Thymus (tissue), 11 donors: ENCODE data around the gene RPL13A. TPM values are rescaled to one million over a fixed set of nuclear protein-coding genes. Genes with fewer than 3 reads are reported as not detected.
A peak's percentile ranks its signal among the peaks of the same experiment; 100 is the strongest.

Experiments
- DNase-seq, 9 donors: peaks; one replicate each; pipeline ENCODE4 v3.0.0-alpha.2; 2013; ENCODE audit warnings: low spot score in 9 of 9, low read depth in 6 of 9, missing footprints in 1 of 9
- H3K27ac ChIP-seq, 2 donors: one replicate each; pipeline ENCODE4 v1.5.1; 2013; ENCODE audit warnings: control low read depth in 1 of 2, low read depth in 1 of 2, low read length in 1 of 2, mild to moderate bottlenecking in 1 of 2, moderate library complexity in 1 of 2
- H3K27me3 ChIP-seq, 2 donors: one replicate each; pipeline ENCODE4 v1.5.1; 2013; ENCODE audit warnings: low read length in 1 of 2; ENCODE audit not compliant: control insufficient read depth in 2 of 2, insufficient read depth in 1 of 2
- H3K36me3 ChIP-seq, 2 donors: one replicate each; pipeline ENCODE4 v1.5.1; 2013; ENCODE audit warnings: low read length in 1 of 2, mild to moderate bottlenecking in 1 of 2, moderate library complexity in 1 of 2; ENCODE audit not compliant: control insufficient read depth in 2 of 2, insufficient read depth in 2 of 2
- H3K4me1 ChIP-seq, 2 donors: one replicate each; pipeline ENCODE4 v1.5.1; 2013; ENCODE audit warnings: low read length in 2 of 2; ENCODE audit not compliant: control insufficient read depth in 2 of 2, insufficient read depth in 2 of 2
- H3K4me3 ChIP-seq, 2 donors: one replicate each; pipeline ENCODE4 v1.5.1; 2013; ENCODE audit warnings: low read length in 2 of 2, control low read depth in 1 of 2, mild to moderate bottlenecking in 1 of 2
- H3K9me3 ChIP-seq, 2 donors: one replicate each; pipeline ENCODE4 v1.5.1; 2013; ENCODE audit warnings: low read length in 1 of 2, mild to moderate bottlenecking in 1 of 2; ENCODE audit not compliant: control insufficient read depth in 2 of 2, insufficient read depth in 1 of 2
- WGBS: extraction: QIAGEN DNeasy Blood & Tissue Kit; methylation state at CpG from one replicate; pipeline ENCODE4 v1.1.7; 2013; 5-methylcytosine and 5-hydroxymethylcytosine counted together
- polyA plus RNA-seq: library from polyadenylated mRNA; stranded (reverse); fragments of 200-250 nt; gene quantifications from one replicate; pipeline ENCODE4 v1.2.3, GENCODE V29; 2013
- total RNA-seq: library from RNA; stranded (reverse); fragments of 120-200 nt; gene quantifications from one replicate; pipeline ENCODE4 v1.2.4, GENCODE V29; 2013
- donor health status: healthy.

Gene RPL13A
- total and polyA plus RNA-seq, 2 donors, result 3,666 to 4,231 TPM

DNA sequence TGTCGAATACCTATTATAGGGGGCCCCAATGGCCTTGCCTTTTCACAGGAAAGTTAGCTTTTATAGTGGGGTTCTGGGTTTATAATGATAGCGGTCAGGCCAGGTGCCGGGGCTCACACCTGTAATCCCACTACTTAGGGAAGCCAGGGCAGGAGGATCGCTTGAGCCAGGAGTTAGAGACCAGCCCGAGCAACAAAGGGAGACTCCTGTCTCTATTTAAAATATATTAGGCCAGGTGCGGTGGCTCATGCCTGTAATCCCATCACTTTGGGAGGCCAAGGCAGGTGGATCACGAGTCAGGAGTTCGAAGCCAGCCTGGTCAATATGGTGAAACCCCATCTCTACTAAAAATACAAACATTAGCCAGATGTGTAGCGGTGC, 16.2 kb downstream of the RPL13A start:
- Histone ChIP-seq H3K36me3 (peaks cover 12 to 18% of the 10 kb centered on the region in 2 donors), H3K27me3 (peaks cover 0 to 2% of the 10 kb centered on the region in 2 donors), H3K27ac (no peak overlapping the region), H3K4me3 (no peak overlapping the region), H3K4me1 (peaks cover 12 to 56% of the 10 kb centered on the region in 2 donors), H3K9me3 (peaks cover 0 to 5% of the 10 kb centered on the region in 2 donors)
- DNase-seq, result no peak
- 92% methylated on average over 9 of the region's 9 CpGs for whole genome bisulfite sequencing

DNA sequence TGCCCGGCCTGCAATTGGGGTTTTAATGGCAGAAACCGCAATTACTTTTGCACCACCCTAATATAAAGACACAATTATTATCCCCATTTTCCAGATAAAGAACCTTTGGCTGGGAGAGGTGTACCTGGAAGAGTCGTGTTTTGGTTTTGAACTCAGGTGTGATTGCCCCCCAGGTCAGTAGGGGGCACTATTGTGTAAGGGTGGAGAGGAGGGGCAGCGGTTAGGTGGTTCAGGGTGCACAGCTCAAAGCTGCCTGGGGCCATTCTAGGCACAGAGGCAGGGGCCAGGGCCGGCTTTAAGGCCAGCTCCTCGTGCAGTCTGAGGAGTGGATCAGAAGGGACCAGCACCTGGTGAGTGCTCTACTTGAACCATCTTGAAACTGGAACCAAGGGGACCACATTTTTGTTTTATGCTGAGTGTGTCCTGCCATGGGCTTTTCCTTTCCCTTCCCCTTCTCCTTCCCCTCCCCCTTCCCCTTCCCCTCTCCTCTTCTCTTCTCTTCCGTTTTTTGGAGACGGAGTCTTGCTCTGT, 19.2 kb downstream of the RPL13A start:
- H3K9me3 ChIP-seq, result no peaks in the 10 kb centered on the region
- H3K4me3 ChIP-seq, result no peak overlapping the region
- peaks cover 2 to 32% of the 10 kb centered on the region in 2 donors for H3K4me1 ChIP-seq
- H3K27me3 ChIP-seq, result peaks cover 2 to 7% of the 10 kb centered on the region in 2 donors
- no peak overlapping the region for H3K27ac ChIP-seq
- DNase-seq, result peak in 7 of 9 donors; percentile 59 to 87 (median 74)
- H3K36me3 ChIP-seq, result no peaks in the 10 kb centered on the region
- 26% methylated on average over 8 of the region's 8 CpGs for WGBS

DNA sequence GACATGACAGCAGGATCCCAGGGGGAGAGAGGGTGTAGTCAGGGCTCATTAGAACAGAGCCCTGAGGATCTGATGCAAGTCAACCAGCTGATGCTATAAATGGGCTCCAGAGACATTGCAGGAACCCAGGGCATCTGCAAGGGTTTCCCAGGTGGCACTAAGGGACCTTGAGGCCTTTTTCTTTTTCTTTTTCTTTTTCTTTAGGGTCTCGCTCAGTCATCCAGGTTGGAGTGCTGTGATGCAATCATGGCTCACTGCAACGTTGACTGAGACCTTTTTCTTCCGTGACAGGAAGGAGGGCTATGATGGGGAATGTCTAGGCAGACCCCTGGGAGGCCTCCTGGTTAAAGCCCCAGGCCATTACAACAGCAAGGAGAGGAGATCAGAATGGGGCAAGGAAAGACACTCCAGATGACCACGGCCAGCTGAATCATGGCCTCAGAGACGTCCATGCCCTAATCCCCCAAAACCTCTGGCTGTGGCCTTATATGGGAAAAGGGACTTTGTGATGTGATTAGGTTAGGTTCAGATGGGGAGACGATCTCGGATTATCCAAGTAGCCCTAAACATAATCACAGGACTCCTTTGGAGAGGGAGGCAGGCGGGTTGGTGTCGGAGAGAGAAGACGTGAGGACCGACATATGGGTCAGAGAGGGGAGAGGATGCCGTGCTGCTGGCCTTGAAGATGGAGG, 20.5 kb downstream of the RPL13A start:
- no peak overlapping the region for H3K4me3 ChIP-seq
- DNase-seq, result no peak
- H3K27me3 ChIP-seq, result peaks cover 2 to 20% of the 10 kb centered on the region in 2 donors
- WGBS, result 95% methylated on average over 12 of the region's 12 CpGs
- no peak overlapping the region for H3K27ac ChIP-seq
- no peaks in the 10 kb centered on the region for H3K9me3 ChIP-seq
- peaks cover 2 to 32% of the 10 kb centered on the region in 2 donors for H3K4me1 ChIP-seq
- H3K36me3 ChIP-seq, result no peaks in the 10 kb centered on the region

DNA sequence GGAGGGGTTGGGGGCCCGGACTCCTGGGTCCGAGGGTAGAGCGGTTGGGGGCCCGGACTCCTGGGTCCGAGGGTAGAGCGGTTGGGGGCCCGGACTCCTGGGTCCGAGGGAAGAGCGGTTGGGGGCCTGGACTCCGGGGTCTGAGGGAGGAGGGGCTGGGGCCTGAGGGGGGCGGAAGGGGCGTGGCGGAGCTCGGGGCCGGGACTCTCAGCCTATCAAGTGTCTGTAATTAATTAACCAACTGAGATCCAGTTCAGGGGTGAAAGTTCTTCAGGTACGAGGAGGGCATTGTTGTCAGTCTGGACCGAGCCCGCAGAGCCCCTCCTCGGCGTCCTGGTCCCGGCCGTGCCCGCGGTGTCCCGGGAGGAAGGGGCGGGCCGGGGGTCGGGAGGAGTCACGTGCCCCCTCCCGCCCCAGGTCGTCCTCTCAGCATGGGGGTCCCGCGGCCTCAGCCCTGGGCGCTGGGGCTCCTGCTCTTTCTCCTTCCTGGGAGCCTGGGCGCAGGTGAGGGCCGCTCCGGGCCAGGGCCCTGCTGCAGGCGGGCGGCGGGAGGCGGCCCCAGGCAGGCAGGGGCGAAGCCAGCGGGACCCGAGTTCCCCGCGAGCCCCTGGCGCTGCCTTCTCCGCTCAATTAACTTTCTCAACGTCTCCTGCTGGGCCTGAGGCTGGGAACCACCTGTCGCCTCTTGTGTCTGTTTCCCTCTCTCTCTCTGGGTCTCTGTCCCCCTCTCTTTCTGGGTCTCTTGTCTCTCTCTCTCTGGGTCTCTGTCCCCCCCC, 25.8 kb downstream of the RPL13A start:
- Histone ChIP-seq H3K9me3 (no peaks in the 10 kb centered on the region), H3K27ac (peak overlapping the region; percentile 55 to 64), H3K4me3 (peak overlapping the region; percentile 61 to 83), H3K36me3 (peaks cover 0 to 2% of the 10 kb centered on the region in 2 donors), H3K4me1 (peaks cover 3 to 36% of the 10 kb centered on the region in 2 donors), H3K27me3 (peaks cover 0 to 33% of the 10 kb centered on the region in 2 donors)
- DNase-seq, result peak in 1 of 9 donors; percentile 51
- under 1% methylated on average over 50 of the region's 50 CpGs for WGBS

DNA sequence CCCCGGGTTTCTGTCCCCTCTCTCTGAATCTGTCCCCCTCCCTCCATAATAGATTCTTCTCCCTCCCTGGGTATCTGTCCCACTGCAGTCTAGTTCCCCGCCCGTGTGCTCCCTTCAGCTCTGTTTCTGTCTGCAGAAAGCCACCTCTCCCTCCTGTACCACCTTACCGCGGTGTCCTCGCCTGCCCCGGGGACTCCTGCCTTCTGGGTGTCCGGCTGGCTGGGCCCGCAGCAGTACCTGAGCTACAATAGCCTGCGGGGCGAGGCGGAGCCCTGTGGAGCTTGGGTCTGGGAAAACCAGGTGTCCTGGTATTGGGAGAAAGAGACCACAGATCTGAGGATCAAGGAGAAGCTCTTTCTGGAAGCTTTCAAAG, 26.3 kb downstream of the RPL13A start:
- H3K36me3 ChIP-seq, result peaks cover 0 to 2% of the 10 kb centered on the region in 2 donors
- H3K27ac ChIP-seq, result peak overlapping the region; percentile 17 to 52
- peak overlapping the region; percentile 61 to 83 for H3K4me3 ChIP-seq
- H3K27me3 ChIP-seq, result peaks cover 0 to 33% of the 10 kb centered on the region in 2 donors
- WGBS, result 75% methylated on average over 12 of the region's 12 CpGs
- no peaks in the 10 kb centered on the region for H3K9me3 ChIP-seq
- peaks cover 3 to 36% of the 10 kb centered on the region in 2 donors for H3K4me1 ChIP-seq
- DNase-seq, result no peak

DNA sequence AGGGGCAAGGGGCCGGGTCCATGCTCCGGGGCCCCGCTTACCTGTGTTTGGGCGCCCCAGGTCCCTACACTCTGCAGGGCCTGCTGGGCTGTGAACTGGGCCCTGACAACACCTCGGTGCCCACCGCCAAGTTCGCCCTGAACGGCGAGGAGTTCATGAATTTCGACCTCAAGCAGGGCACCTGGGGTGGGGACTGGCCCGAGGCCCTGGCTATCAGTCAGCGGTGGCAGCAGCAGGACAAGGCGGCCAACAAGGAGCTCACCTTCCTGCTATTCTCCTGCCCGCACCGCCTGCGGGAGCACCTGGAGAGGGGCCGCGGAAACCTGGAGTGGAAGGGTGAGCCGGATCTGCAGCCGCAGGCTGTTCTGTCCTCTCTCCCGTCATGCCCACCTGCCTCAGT, 26.7 kb downstream of the RPL13A start:
- Histone ChIP-seq H3K36me3 (peaks cover 0 to 2% of the 10 kb centered on the region in 2 donors), H3K4me1 (peaks cover 3 to 36% of the 10 kb centered on the region in 2 donors), H3K27ac (peak overlapping the region in 1 of 2 donors; percentile 13), H3K9me3 (no peaks in the 10 kb centered on the region), H3K4me3 (peak overlapping the region; percentile 61 to 83), H3K27me3 (peaks cover 0 to 33% of the 10 kb centered on the region in 2 donors)
- no peak for DNase-seq
- 92% methylated on average over 21 of the region's 21 CpGs for WGBS

DNA sequence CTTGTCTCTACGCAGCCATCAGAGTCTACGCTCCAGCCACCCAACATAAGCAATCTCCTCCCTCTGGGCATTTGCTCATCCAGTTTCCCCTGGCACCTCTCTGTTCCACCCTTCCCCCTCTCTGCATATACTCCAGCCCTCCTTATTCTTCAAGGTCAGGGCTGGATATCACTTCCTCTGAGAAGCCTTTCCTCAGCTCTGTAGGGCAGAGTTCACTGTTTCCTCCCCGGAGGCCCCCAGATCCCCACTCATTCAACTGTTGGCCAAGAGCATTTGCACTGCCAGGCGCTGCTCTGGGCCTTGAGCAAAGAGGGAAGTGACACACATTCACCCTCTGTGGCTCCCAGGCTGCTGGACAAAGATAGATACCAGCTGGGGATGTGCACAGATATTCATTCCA, 28.4 kb downstream of the RPL13A start:
- no peak for DNase-seq
- 58% methylated on average over 4 of the region's 4 CpGs for WGBS
- Histone ChIP-seq H3K9me3 (no peaks in the 10 kb centered on the region), H3K4me1 (peaks cover 3 to 36% of the 10 kb centered on the region in 2 donors), H3K27ac (peak overlapping the region in 1 of 2 donors; percentile 4), H3K4me3 (no peak overlapping the region), H3K36me3 (peaks cover 0 to 5% of the 10 kb centered on the region in 2 donors), H3K27me3 (peaks cover 0 to 33% of the 10 kb centered on the region in 2 donors)

DNA sequence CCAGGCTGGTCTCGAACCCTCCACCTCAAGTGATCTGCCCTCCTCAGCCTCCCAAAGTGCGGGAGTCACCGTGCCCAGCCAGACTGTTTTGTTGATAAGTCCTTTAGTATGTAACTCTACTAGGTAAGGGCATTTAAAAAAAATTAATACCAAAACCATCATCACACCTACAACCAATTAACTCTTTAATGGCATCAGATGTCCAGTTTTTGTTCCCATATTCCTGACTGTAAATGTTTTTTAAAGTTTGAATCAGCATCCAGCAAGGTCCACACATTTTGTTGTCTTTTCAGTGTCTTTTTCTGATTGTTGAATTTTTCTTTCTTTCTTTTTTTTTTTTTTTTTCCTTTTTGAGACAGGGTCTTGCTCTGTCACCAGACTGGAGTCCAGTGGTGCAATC, 30.6 kb downstream of the RPL13A start:
- H3K36me3 ChIP-seq, result peaks cover 0 to 7% of the 10 kb centered on the region in 2 donors
- WGBS, result 98% methylated on average over 3 of the region's 3 CpGs
- DNase-seq, result no peak
- H3K4me1 ChIP-seq, result peaks cover 3 to 18% of the 10 kb centered on the region in 2 donors
- no peak overlapping the region for H3K27ac ChIP-seq
- H3K9me3 ChIP-seq, result no peaks in the 10 kb centered on the region
- peaks cover 0 to 13% of the 10 kb centered on the region in 2 donors for H3K27me3 ChIP-seq
- no peak overlapping the region for H3K4me3 ChIP-seq
